Gastrocnemius medialis (tissue), 4 donors: ENCODE data around the gene SPON1. TPM values are rescaled to one million over a fixed set of nuclear protein-coding genes. Genes with fewer than 3 reads are reported as not detected.

Experiments used
- ATAC-seq, 2 donors: fragments of 150-250 bp; one replicate each; pipeline ENCODE4 v1.9.1; 2016
- DNase-seq, 2 donors: peaks; one replicate each; pipeline ENCODE4 v3.0.0-alpha.2; 2019
- H3K27ac ChIP-seq, 4 donors: fragments of 200-600 bp; sonication (generic); 1 replicate in 1 of 4; 2 replicates in 3 of 4; pipeline ENCODE4 v1.5.1; 2016 to 2018; ENCODE audit warnings: mild to moderate bottlenecking in 2 of 4, moderate library complexity in 1 of 4
- H3K27me3 ChIP-seq, 3 donors: fragments of 200-600 bp; sonication (generic) in 2 of 3; 1 replicate in 1 of 3; 2 replicates in 2 of 3; pipeline versions ENCODE4 v1.5.1 to v1.6.0; 2016 to 2019; ENCODE audit warnings: mild to moderate bottlenecking in 1 of 3, moderate library complexity in 1 of 3
- H3K36me3 ChIP-seq, 2 donors: fragments of 200-600 bp; sonication (generic) in 1 of 2; one replicate each; pipeline ENCODE4 v1.5.1; 2017 to 2018
- H3K4me1 ChIP-seq, 2 donors: fragments of 200-600 bp; sonication (generic) in 1 of 2; one replicate each; pipeline ENCODE4 v1.5.1; 2016 to 2017; ENCODE audit warnings: mild to moderate bottlenecking in 2 of 2
- H3K4me3 ChIP-seq, 4 donors: fragments of 200-600 bp; sonication (generic) in 3 of 4; 1 replicate in 1 of 4; 2 replicates in 3 of 4; pipeline ENCODE4 v1.5.1; 2016 to 2019; ENCODE audit warnings: mild to moderate bottlenecking in 2 of 4
- H3K9me3 ChIP-seq, 3 donors: fragments of 200-600 bp; sonication (generic) in 2 of 3; 1 replicate in 1 of 3; 2 replicates in 2 of 3; pipeline ENCODE4 v1.5.1; 2016 to 2019
- CTCF ChIP-seq, 5 experiments: fragments of 450-650 bp in 3 of 5; fragments of 200-600 bp in 2 of 5; sonication (generic) in 2 of 5; IDR thresholded peaks in 4 of 5; conservative IDR thresholded peaks in 1 of 5; 1 replicate in 4 of 5; 2 replicates in 1 of 5; pipeline ENCODE4 v1.5.1; 2016 to 2019; ENCODE audit warnings: antibody characterized with exemption in 5 of 5, mild to moderate bottlenecking in 3 of 5, moderate library complexity in 3 of 5
- POLR2A ChIP-seq, 2 donors: fragments of 450-650 bp; IDR thresholded peaks; one replicate each; pipeline ENCODE4 v1.6.1; 2017; ENCODE audit warnings: antibody characterized with exemption in 2 of 2, mild to moderate bottlenecking in 2 of 2, moderate library complexity in 2 of 2
- in situ Hi-C, 4 donors: fragments of 200-750 bp; cut with MboI; loops; one replicate each; pipeline versions ENCODE4 v1.15.0 to v1.8.0; 2017; ENCODE audit warnings: low sequenced_read_pairs in 4 of 4
- intact Hi-C: fragments of 100-400 bp; cut with DNase I; formaldehyde crosslinking; loops from one replicate; pipeline ENCODE4 v1.15.1; 2023; ENCODE audit warnings: low total_unique reads
- total RNA-seq, 4 donors: library from RNA; depleted of rRNA; stranded (reverse); fragments of >200 nt; gene quantifications; one replicate each; pipeline versions ENCODE4 v1.1.0 to v1.2.3, GENCODE V29; 2016

SPON1 gene
- total RNA-seq = 1 to 10 TPM in 1 of 4 donors, under 1 TPM in 3; 0.10 to 1.6 (median 0.36) TPM

GRCh38 chr11:13962562-13963168 is at the start of gene SPON1:
SPON1 (plus strand) TSS chr11:13962723; CDS start chr11:13962905, 182 bp downstream.
- peaks cover 0 to 3% of the 10 kb centered on the region in 2 donors for H3K4me1 ChIP-seq
- ATAC-seq = no peak
- H3K36me3 ChIP-seq = no peaks in the 10 kb centered on the region
- no peak for DNase-seq
- no peaks in the 10 kb centered on the region for H3K9me3 ChIP-seq
- H3K27ac ChIP-seq = no peak within 1 kb of the TSS
- peak within 1 kb of the TSS in 3 of 4 donors; percentile 18 to 28 (median 25) for H3K4me3 ChIP-seq
- H3K27me3 ChIP-seq = peaks cover 41 to 58% (median 44%) of the 10 kb centered on the region in 3 donors
- in situ Hi-C loops = loop anchor here in 1 of 4 donors (25.0 kb wide), 1 partner anchor 275 kb away; no protein-coding TSS in a partner anchor
- intact Hi-C loops = no loop called here
- TF ChIP-seq POLR2A (IDR thresholded peaks at IDR 0.05) = no peak
- no peak for TF ChIP-seq CTCF (IDR thresholded peaks at IDR 0.05 in 4 of 5, conservative IDR thresholded peaks at IDR 0.05 in 1 of 5)

- H3K9me3 ChIP-seq = no peaks in the 10 kb centered on the region
- no peak for ATAC-seq
- no peaks in the 10 kb centered on the region for H3K4me1 ChIP-seq
- DNase-seq = no peak
- intact Hi-C loops = no loop called here
- no peak for TF ChIP-seq POLR2A (IDR thresholded peaks at IDR 0.05)
- TF ChIP-seq CTCF (IDR thresholded peaks at IDR 0.05 in 4 of 5, conservative IDR thresholded peaks at IDR 0.05 in 1 of 5) = no peak
- no peak overlapping the region for H3K4me3 ChIP-seq
- no peaks in the 10 kb centered on the region for H3K36me3 ChIP-seq
- H3K27ac ChIP-seq = no peak overlapping the region
- H3K27me3 ChIP-seq = no peaks in the 10 kb centered on the region
- in situ Hi-C loops = no loop called here
Observed at GRCh38 chr11:13917264-13917663, 45.3 kb upstream of the SPON1 start.

- TF ChIP-seq CTCF (IDR thresholded peaks at IDR 0.05 in 4 of 5, conservative IDR thresholded peaks at IDR 0.05 in 1 of 5) (no peak), POLR2A (IDR thresholded peaks at IDR 0.05) (no peak)
- Histone ChIP-seq H3K9me3 (no peaks in the 10 kb centered on the region), H3K27ac (no peak overlapping the region), H3K4me1 (no peaks in the 10 kb centered on the region), H3K27me3 (no peaks in the 10 kb centered on the region), H3K36me3 (no peaks in the 10 kb centered on the region), H3K4me3 (no peak overlapping the region)
- intact Hi-C loops = no loop called here
- in situ Hi-C loops = no loop called here
- ATAC-seq (no peak), DNase-seq (no peak)
Observed at GRCh38 chr11:13917904-13918303, 44.6 kb upstream of the SPON1 start.

- Histone ChIP-seq H3K27ac (no peak overlapping the region), H3K9me3 (no peaks in the 10 kb centered on the region), H3K4me1 (no peaks in the 10 kb centered on the region), H3K4me3 (no peak overlapping the region), H3K36me3 (no peaks in the 10 kb centered on the region), H3K27me3 (no peaks in the 10 kb centered on the region)
- in situ Hi-C loops (no loop called here), intact Hi-C loops (no loop called here)
- TF ChIP-seq POLR2A (IDR thresholded peaks at IDR 0.05) (no peak), CTCF (IDR thresholded peaks at IDR 0.05 in 4 of 5, conservative IDR thresholded peaks at IDR 0.05 in 1 of 5) (no peak)
- no peak for DNase-seq
- ATAC-seq = no peak
Observed at GRCh38 chr11:13920756-13921155, 41.8 kb upstream of the SPON1 start.

- H3K36me3 ChIP-seq = no peaks in the 10 kb centered on the region
- ATAC-seq (no peak), DNase-seq (no peak)
- H3K4me3 ChIP-seq = no peak overlapping the region
- no peaks in the 10 kb centered on the region for H3K27me3 ChIP-seq
- no peaks in the 10 kb centered on the region for H3K9me3 ChIP-seq
- intact Hi-C loops = no loop called here
- in situ Hi-C loops = no loop called here
- H3K4me1 ChIP-seq = no peaks in the 10 kb centered on the region
- TF ChIP-seq CTCF (IDR thresholded peaks at IDR 0.05 in 4 of 5, conservative IDR thresholded peaks at IDR 0.05 in 1 of 5) = no peak
- no peak for TF ChIP-seq POLR2A (IDR thresholded peaks at IDR 0.05)
- no peak overlapping the region for H3K27ac ChIP-seq
Observed at GRCh38 chr11:13921545-13921944, 41.0 kb upstream of the SPON1 start.
